HG03575 (cell line): ENCODE results near the gene KNOP1.

Experiments
- ATAC-seq: cut with Tn5 transposase; IDR thresholded peaks from one replicate; pipeline ENCODE4 v1.9.1; 2021; ENCODE audit not compliant: unreplicated experiment, insufficient number of reproducible peaks, low FRiP score; ENCODE audit errors: extremely low read depth

The KNOP1 gene

GRCh38 chr16:19717741-19718623 is at the start of gene KNOP1, which contains the start of gene IQCK:
Gene KNOP1, minus strand, starts transcription at chr16:19718227. Its CDS starts 3,192 bp downstream, at chr16:19715035.
Gene IQCK, plus strand, starts transcription at chr16:19718271. Its CDS starts 36 bp downstream, at chr16:19718307.
- ATAC-seq = no peak

GRCh38 chr16:19767497-19767896 is 49.5 kb upstream of the KNOP1 start:
- ATAC-seq = no peak

- ATAC-seq = no peak
Measured at GRCh38 chr16:19766988-19767387, 49.0 kb upstream of the KNOP1 start.

GRCh38 chr16:19766554-19766884 is 48.5 kb upstream of the KNOP1 start:
- ATAC-seq = no peak

- no peak for ATAC-seq
Measured at GRCh38 chr16:19765860-19766553, 48.0 kb upstream of the KNOP1 start.

GRCh38 chr16:19760356-19761060 is 42.5 kb upstream of the KNOP1 start:
- ATAC-seq = no peak

- no peak for ATAC-seq
Measured at GRCh38 chr16:19757762-19758595, 40.0 kb upstream of the KNOP1 start.

GRCh38 chr16:19757026-19757425 is 39.0 kb upstream of the KNOP1 start:
- no peak for ATAC-seq

- no peak for ATAC-seq
Measured at GRCh38 chr16:19755268-19755667, 37.2 kb upstream of the KNOP1 start.

- no peak for ATAC-seq
Measured at GRCh38 chr16:19754644-19755036, 36.6 kb upstream of the KNOP1 start.

GRCh38 chr16:19753815-19754643 is 36.0 kb upstream of the KNOP1 start:
- no peak for ATAC-seq

- ATAC-seq = no peak
Measured at GRCh38 chr16:19751478-19752385, 33.7 kb upstream of the KNOP1 start.

GRCh38 chr16:19749571-19750080 is 31.6 kb upstream of the KNOP1 start:
- no peak for ATAC-seq

- ATAC-seq = no peak
Measured at GRCh38 chr16:19748389-19749168, 30.6 kb upstream of the KNOP1 start.

- ATAC-seq = no peak
Measured at GRCh38 chr16:19746561-19746960, 28.5 kb upstream of the KNOP1 start.

- no peak for ATAC-seq
Measured at GRCh38 chr16:19745286-19746010, 27.4 kb upstream of the KNOP1 start.
